PC-9 (cell line): ENCODE data around the gene VPS8.

Source experiments
- CTCF ChIP-seq: fragments of 200-600 bp; sonication (generic); conservative IDR thresholded peaks from 2 replicates; pipeline ENCODE4 v1.6.1; 2017; ENCODE audit warnings: mixed run types, antibody characterized with exemption, mild to moderate bottlenecking, moderate library complexity
- EZH2 ChIP-seq: fragments of 200-600 bp; sonication (generic); IDR thresholded peaks from 2 replicates; pipeline ENCODE4 v1.8.0; 2017; ENCODE audit warnings: antibody characterized with exemption, low read depth

- TF ChIP-seq CTCF = no peak
- TF ChIP-seq EZH2 = no peak
Observed at GRCh38 chr3:184919651-184920050, 107.7 kb downstream of the VPS8 start.
